GM12873 (cell line): Measurements from ENCODE around the gene CLEC3B.
A peak's percentile ranks its signal among the peaks of the same experiment; 100 is the strongest.

Experiments
- CTCF ChIP-seq: IDR thresholded peaks from 2 replicates; pipeline ENCODE4 v1.5.1; 2012; ENCODE audit warnings: low read depth, mild to moderate bottlenecking, moderate library complexity, low read length, control low read depth; ENCODE audit not compliant: insufficient read depth; ENCODE audit errors: missing control alignments

The CLEC3B gene, protein sequence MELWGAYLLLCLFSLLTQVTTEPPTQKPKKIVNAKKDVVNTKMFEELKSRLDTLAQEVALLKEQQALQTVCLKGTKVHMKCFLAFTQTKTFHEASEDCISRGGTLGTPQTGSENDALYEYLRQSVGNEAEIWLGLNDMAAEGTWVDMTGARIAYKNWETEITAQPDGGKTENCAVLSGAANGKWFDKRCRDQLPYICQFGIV

DNA sequence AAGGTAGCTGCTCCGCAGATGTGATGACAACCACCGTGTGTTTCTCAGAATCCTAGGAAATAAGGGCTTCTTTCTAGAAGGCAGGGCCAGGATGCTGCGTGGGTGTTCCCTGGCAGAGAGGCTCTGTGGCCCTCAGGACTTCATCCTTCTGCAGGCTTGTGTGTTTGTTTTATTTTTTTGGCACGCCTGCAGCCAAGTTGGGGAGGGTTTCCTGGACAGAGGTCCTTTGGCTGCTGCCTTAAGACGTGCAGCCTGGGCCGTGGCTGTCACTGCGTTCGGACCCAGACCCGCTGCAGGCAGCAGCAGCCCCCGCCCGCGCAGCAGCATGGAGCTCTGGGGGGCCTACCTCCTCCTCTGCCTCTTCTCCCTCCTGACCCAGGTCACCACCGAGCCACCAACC, at the start of gene CLEC3B:
CLEC3B (plus strand) TSS at position 266 of the 400 bp plus-strand sequence; CDS start at position 326, 60 bp downstream.
- TF ChIP-seq CTCF: no peak

DNA sequence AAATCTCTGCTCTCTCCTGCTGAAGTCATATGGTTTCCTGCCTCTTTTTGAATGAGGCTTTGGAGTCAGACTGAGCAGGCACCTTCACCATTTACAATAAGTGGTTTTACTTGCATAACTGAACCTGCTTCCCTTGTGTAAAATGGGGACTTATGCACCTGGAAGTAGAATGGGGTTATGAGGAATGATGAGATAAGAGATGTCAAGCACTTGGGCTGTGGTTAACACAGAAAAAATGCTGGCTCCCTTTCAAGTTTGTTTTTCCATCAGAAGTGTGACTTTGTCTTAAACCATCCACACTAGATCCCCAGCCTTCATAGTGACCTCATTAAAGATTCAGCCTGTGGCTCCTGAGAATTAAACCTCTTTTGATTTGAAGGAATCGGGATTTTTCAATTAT, 44.9 kb upstream of the CLEC3B start:
- TF ChIP-seq CTCF: no peak

GRCh38 chr3:44981751-44982150, 44.4 kb upstream of the CLEC3B start:
- no peak for TF ChIP-seq CTCF

GRCh38 chr3:44982817-44983216, 43.3 kb upstream of the CLEC3B start:
- TF ChIP-seq CTCF: no peak

DNA sequence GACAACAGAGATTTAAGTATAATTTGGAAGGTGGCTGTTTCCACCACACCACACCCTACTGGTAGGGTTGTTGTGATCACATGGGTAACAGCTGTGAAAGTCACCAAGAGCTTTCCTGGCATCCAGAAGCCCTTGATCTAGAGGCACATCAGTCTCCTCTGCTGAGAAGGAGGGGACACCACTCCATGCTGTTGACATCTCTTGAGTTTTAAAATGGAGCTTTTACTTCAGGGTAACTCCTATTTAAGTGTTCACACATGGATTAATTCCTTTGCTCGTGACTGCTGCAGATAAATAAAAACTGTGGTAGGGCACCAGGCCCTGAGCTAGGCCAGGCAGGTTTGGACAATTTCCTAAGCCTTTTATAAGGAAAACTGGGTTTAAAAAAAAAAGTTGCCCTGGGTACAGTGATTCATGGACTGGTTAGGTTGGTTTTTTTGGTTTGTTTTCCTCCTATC, 42.6 kb upstream of the CLEC3B start:
- no peak for TF ChIP-seq CTCF

GRCh38 chr3:44984335-44984734, 41.8 kb upstream of the CLEC3B start:
- no peak for TF ChIP-seq CTCF

DNA sequence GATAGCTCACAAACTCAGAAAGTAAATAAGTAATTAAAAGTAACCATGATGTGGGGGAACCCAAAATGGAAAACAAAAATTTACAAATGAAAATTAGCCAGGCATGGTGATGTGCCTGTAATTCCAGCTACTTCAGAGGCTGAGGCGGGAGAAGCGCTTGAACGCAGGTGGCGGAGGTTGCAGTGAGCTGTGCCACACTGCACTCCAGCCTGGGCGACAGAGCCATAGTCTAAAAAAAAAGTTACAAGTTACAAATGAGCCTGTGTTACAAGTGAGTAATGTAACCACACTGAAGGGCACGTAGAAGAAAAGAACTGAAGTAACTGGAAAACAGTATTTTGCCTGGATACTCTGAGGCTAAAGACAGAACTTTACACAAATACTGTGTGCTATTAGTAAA, 38.8 kb upstream of the CLEC3B start:
- TF ChIP-seq CTCF: no peak

DNA sequence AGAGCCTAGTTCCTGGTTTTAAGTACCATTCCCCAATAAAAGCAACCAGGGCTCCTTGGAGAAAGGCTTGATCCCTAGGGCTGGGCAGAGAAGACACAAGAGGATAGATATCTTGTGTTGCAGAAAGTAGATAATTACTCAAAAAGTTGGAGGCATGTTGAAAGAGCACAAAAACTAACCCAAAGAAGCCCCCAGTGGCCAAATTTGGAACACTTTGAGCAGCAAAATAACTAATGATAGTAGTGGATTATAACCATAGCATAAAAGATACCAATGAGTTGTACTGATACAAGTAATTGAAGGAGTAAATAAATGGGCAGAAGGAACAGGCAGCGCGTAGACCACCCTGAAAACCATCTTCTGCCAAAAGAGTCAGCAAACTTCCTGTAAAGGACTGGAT, 38.0 kb upstream of the CLEC3B start:
- TF ChIP-seq CTCF: peak; percentile 54
